Uterus (tissue), 2 donors: Measurements from ENCODE around the gene LTBP2.

Source experiments
- POLR2A ChIP-seq, 2 donors: fragments of 450-650 bp; IDR thresholded peaks; one replicate each; pipeline ENCODE4 v1.6.1; 2016; ENCODE audit warnings: antibody characterized with exemption in 2 of 2, mild to moderate bottlenecking in 1 of 2, moderate library complexity in 1 of 2
- TF ChIP-seq, protein P1 (sequence below), 4 experiments: fragments of 200-600 bp in 2 of 4; fragments of 450-650 bp in 2 of 4; sonication (generic) in 2 of 4; IDR thresholded peaks; one replicate each; pipeline ENCODE4 v1.5.1; 2016 to 2019; ENCODE audit warnings: antibody characterized with exemption in 4 of 4, mild to moderate bottlenecking in 2 of 4, moderate library complexity in 1 of 4

DNA sequence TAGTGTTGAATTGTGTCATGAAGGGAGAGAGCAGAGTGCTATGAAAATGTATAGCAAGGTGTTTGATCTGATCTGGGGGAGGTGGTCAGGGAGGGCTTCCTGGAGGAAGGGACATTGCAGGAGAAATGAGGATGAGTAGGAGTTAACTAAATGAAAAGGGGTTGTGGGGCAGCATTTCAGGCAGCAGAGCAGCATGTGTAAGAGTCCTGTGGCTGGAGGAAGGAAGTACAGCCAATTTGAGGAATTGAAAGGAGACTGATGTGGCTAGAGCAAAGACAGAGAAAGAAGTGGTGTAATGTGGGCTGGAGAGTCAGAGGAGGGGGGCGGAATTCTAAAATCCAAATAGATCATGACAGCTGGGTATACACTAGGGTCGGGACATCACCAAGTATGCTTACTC lies 139.4 kb downstream of the LTBP2 start:
- TF ChIP-seq, protein P1, sequence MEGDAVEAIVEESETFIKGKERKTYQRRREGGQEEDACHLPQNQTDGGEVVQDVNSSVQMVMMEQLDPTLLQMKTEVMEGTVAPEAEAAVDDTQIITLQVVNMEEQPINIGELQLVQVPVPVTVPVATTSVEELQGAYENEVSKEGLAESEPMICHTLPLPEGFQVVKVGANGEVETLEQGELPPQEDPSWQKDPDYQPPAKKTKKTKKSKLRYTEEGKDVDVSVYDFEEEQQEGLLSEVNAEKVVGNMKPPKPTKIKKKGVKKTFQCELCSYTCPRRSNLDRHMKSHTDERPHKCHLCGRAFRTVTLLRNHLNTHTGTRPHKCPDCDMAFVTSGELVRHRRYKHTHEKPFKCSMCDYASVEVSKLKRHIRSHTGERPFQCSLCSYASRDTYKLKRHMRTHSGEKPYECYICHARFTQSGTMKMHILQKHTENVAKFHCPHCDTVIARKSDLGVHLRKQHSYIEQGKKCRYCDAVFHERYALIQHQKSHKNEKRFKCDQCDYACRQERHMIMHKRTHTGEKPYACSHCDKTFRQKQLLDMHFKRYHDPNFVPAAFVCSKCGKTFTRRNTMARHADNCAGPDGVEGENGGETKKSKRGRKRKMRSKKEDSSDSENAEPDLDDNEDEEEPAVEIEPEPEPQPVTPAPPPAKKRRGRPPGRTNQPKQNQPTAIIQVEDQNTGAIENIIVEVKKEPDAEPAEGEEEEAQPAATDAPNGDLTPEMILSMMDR (IDR thresholded peaks at IDR 0.05): no peak
- no peak for TF ChIP-seq POLR2A (IDR thresholded peaks at IDR 0.05)
